ENCODE data around the gene RMRP. TPM values are rescaled to one million over a fixed set of nuclear protein-coding genes. Genes with fewer than 3 reads are reported as not detected.

The RMRP gene
- total and polyA plus RNA-seq, 9 of the 15 experiments (the other 6 are each of a cell fraction or from before 2014, with no cell fraction given), result 75.7 to 89,974 (median 13,378) TPM; not detected in 3

DNA sequence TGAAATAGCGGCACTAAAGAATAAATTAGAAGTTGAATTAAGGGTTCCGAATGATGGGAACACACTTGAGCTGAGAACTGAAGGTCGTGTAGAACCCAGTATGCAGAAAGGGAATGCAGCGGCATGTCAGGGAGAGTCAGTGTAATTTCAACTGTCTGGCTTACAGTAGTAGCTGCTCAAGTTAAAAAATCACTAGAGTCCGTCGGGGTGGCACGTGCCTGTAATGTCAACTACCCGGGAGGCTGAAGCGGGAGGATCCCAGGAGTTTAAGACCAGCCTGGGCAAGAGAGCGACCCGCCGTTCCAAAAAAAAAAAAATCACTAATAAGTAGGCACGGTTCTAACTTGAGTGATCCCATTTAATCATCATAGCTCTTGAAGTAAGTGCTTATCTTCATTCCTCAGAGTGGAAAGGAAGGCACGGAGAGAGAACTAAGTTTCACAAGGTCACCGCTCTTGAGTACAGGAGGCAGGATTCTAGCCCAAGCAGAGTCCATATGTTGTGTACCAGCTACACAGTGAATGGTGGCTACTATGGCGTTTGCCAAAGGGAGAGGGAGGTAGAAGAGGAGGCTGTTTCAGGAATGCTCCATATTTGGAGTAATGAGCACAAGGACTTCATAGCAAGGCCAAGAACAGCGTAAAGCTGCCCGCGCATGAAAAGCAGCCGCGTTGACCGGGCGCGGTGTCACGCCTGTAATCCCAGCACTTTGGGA, 831 bp downstream of the RMRP start:
- no peaks in the 10 kb centered on the region for H3K9me1 ChIP-seq (ENCODE audit: control insufficient read depth, insufficient read depth, low read length)
- BruUV-seq (replicated peaks), result no TSS peak
- H3K27ac ChIP-seq (ENCODE audit: extremely low read depth, low read depth, low read length), result peak overlapping the region; percentile 98
- peak overlapping the region; percentile 86 to 90 for H3K9ac ChIP-seq (ENCODE audit: insufficient read depth in 1 of 2, low read depth in 2 of 2, low read length in 2 of 2)
- H3K4me3 ChIP-seq, result peak overlapping the region; percentile 35
- intact Hi-C loops (cut with micrococcal nuclease) (loop anchor here (2.0 to 5.0 kb wide), 3 partner anchors 40 to 76 kb away; partner anchors contain the start of genes CREB3, TESK1 and TLN1), in situ Hi-C loops (cut with MboI) (no loop called here)
- ATAC-seq (peak; percentile 29), DNase-seq (ENCODE audit: extremely low read depth in 1 of 4, low spot score in 3 of 4) (peak in 2 of 4 experiments; percentile 14 to 22), FAIRE-seq (no peak)
- CTCF ChIA-PET (ENCODE audit: low intra/inter-chr PET ratio), result no interaction called here
- peaks cover 11 to 23% of the 10 kb centered on the region in 2 experiments; a peak in 4 of 5 replicates for H3K4me1 ChIP-seq (replicated peaks in 1 of 2; ENCODE audit: control insufficient read depth in 2 of 2, insufficient read depth in 2 of 2, low read length in 2 of 2)
- peaks cover 8% of the 10 kb centered on the region; the same call in 2 of the 3 replicates for H3K79me2 ChIP-seq (ENCODE audit: control insufficient read depth, insufficient read depth, low read length)
- peak overlapping the region; percentile 96 for H3K4me2 ChIP-seq (ENCODE audit: insufficient read depth, low read length)
- no peaks in the 10 kb centered on the region for H3K9me3 ChIP-seq (replicated peaks; ENCODE audit: control insufficient read depth, insufficient read depth, low read depth, low read length)
- POLR2A ChIA-PET, result interaction anchor here (0.7 to 2.6 kb wide), 14 partner anchors 8 to 169 kb away, joined by 3 to 14 read pairs (median 3); partner anchors contain the start of genes CREB3 and TLN1
- peaks cover 20% of the 10 kb centered on the region; the same call in 2 of the 3 replicates for H3K36me3 ChIP-seq (ENCODE audit: control insufficient read depth, insufficient read depth, low read length)
- no peaks in the 10 kb centered on the region for H4K20me1 ChIP-seq (replicated peaks; ENCODE audit: control insufficient read depth, insufficient read depth, low read length)
- 24% methylated on average over 18 of the region's 25 CpGs for WGBS (ENCODE audit: insufficient coverage, low coverage, missing lambda C conversion rate)
- peak overlapping the region; percentile 99 for H2AFZ ChIP-seq (ENCODE audit: low read depth, low read length)
- H3K27me3 ChIP-seq (ENCODE audit: control insufficient read depth in 2 of 2, insufficient read depth in 2 of 2, low read length in 2 of 2), result no peaks in the 10 kb centered on the region
- TF ChIP-seq, protein P1, sequence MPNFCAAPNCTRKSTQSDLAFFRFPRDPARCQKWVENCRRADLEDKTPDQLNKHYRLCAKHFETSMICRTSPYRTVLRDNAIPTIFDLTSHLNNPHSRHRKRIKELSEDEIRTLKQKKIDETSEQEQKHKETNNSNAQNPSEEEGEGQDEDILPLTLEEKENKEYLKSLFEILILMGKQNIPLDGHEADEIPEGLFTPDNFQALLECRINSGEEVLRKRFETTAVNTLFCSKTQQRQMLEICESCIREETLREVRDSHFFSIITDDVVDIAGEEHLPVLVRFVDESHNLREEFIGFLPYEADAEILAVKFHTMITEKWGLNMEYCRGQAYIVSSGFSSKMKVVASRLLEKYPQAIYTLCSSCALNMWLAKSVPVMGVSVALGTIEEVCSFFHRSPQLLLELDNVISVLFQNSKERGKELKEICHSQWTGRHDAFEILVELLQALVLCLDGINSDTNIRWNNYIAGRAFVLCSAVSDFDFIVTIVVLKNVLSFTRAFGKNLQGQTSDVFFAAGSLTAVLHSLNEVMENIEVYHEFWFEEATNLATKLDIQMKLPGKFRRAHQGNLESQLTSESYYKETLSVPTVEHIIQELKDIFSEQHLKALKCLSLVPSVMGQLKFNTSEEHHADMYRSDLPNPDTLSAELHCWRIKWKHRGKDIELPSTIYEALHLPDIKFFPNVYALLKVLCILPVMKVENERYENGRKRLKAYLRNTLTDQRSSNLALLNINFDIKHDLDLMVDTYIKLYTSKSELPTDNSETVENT (CRISPR knock-in tag; IDR thresholded peaks at IDR 0.05), result 0 out of 2 replicates have a peak, but pooled peaks have one; percentile 15
- TF ChIP-seq BMI1 (IDR thresholded peaks at IDR 0.05; ENCODE audit: low read length) (no peak), NFYB (IDR thresholded peaks at IDR 0.05; ENCODE audit: extremely low read depth, insufficient read length) (no peak), KDM5B (IDR thresholded peaks at IDR 0.05; ENCODE audit: insufficient replicate concordance, low read depth, low read length) (no peak), RBM34 (IDR thresholded peaks at IDR 0.05; ENCODE audit: borderline replicate concordance, insufficient read depth, low read length) (no peak), HLTF (IDR thresholded peaks at IDR 0.05) (0 out of 2 replicates have a peak, but pooled peaks have one; percentile 5), ZNF217 (CRISPR knock-in tag; IDR thresholded peaks at IDR 0.05) (no peak), PHF8 (IDR thresholded peaks at IDR 0.05; ENCODE audit: borderline replicate concordance, low read length) (0 out of 2 replicates have a peak, but pooled peaks have one; percentile 23), ZNF175 (CRISPR knock-in tag; IDR thresholded peaks at IDR 0.05; ENCODE audit: low read depth) (0 out of 2 replicates have a peak, but pooled peaks have one; percentile 1), BHLHE40 (IDR thresholded peaks at IDR 0.05; ENCODE audit: low read length) (0 out of 2 replicates have a peak, but pooled peaks have one; percentile 15), SAP30 (IDR thresholded peaks at IDR 0.05; ENCODE audit: borderline replicate concordance, insufficient read depth, low read depth, low read length, poor library complexity, severe bottlenecking) (peak; percentile 16), SMARCA5 (IDR thresholded peaks at IDR 0.05) (no peak), SMARCC2 (IDR thresholded peaks at IDR 0.05; ENCODE audit: low read depth) (no peak)
- TF ChIP-seq, protein P2, sequence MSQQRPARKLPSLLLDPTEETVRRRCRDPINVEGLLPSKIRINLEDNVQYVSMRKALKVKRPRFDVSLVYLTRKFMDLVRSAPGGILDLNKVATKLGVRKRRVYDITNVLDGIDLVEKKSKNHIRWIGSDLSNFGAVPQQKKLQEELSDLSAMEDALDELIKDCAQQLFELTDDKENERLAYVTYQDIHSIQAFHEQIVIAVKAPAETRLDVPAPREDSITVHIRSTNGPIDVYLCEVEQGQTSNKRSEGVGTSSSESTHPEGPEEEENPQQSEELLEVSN (IDR thresholded peaks at IDR 0.05; ENCODE audit: borderline replicate concordance in 1 of 2, extremely low read depth in 1 of 2, insufficient read depth in 1 of 2, insufficient read length in 1 of 2, low read depth in 1 of 2, low read length in 1 of 2, poor library complexity in 1 of 2, severe bottlenecking in 1 of 2), result peak in 1 of 2 experiments; percentile 33
- TF ChIP-seq, protein P3, sequence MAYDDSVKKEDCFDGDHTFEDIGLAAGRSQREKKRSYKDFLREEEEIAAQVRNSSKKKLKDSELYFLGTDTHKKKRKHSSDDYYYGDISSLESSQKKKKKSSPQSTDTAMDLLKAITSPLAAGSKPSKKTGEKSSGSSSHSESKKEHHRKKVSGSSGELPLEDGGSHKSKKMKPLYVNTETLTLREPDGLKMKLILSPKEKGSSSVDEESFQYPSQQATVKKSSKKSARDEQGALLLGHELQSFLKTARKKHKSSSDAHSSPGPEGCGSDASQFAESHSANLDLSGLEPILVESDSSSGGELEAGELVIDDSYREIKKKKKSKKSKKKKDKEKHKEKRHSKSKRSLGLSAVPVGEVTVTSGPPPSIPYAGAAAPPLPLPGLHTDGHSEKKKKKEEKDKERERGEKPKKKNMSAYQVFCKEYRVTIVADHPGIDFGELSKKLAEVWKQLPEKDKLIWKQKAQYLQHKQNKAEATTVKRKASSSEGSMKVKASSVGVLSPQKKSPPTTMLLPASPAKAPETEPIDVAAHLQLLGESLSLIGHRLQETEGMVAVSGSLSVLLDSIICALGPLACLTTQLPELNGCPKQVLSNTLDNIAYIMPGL (CRISPR knock-in tag; IDR thresholded peaks at IDR 0.05), result no peak
